Breast epithelium (tissue), 4 donors: ENCODE results near the gene EP400. TPM values are rescaled to one million over a fixed set of nuclear protein-coding genes. Genes with fewer than 3 reads are reported as not detected.
"Not testable (repeated sequence)": the region's sequence is repeated elsewhere in the genome, so short reads cannot be mapped to it uniquely, and the experiment has no call there.

Experiments
- DNase-seq, 2 donors: peaks; one replicate each; pipeline ENCODE4 v3.0.0-alpha.2; 2019; ENCODE audit warnings: low spot score in 2 of 2
- H3K27ac ChIP-seq, 2 donors: fragments of 200-600 bp; sonication (generic) in 1 of 2; one replicate each; pipeline ENCODE4 v1.5.1; 2016 to 2019; ENCODE audit warnings: mild to moderate bottlenecking in 1 of 2
- H3K27me3 ChIP-seq, 2 donors: fragments of 200-600 bp; sonication (generic) in 1 of 2; one replicate each; pipeline versions ENCODE4 v1.5.1 to v1.6.0; 2017 to 2019; ENCODE audit warnings: control low read depth in 1 of 2, mild to moderate bottlenecking in 1 of 2
- H3K36me3 ChIP-seq: fragments of 200-600 bp; one replicate; pipeline ENCODE4 v1.5.1; 2019
- H3K4me1 ChIP-seq, 2 donors: fragments of 200-600 bp; sonication (generic); one replicate each; pipeline ENCODE4 v1.5.1; 2016 to 2019; ENCODE audit warnings: control low read depth in 1 of 2
- H3K4me3 ChIP-seq, 3 donors: fragments of 200-600 bp; sonication (generic); 1 replicate in 2 of 3; 2 replicates in 1 of 3; pipeline ENCODE4 v1.5.1; 2016 to 2019; ENCODE audit warnings: mild to moderate bottlenecking in 3 of 3, moderate library complexity in 2 of 3
- H3K9me3 ChIP-seq, 2 donors: fragments of 200-600 bp; sonication (generic) in 1 of 2; one replicate each; pipeline ENCODE4 v1.5.1; 2016 to 2019; ENCODE audit warnings: control low read depth in 1 of 2
- POLR2A ChIP-seq: fragments of 450-650 bp; IDR thresholded peaks from one replicate; pipeline ENCODE4 v1.6.1; 2016; ENCODE audit warnings: antibody characterized with exemption, mild to moderate bottlenecking, moderate library complexity
- POLR2AphosphoS5 ChIP-seq, 3 donors: sonication (generic); formaldehyde crosslinking; IDR thresholded peaks; one replicate each; pipeline ENCODE4 v1.6.1; 2017; ENCODE audit warnings: antibody characterized with exemption in 3 of 3
- intact Hi-C: fragments of 100-400 bp; cut with DNase I; formaldehyde crosslinking; loops from one replicate; pipeline ENCODE4 v1.15.1; 2023; ENCODE audit warnings: low total_unique reads
- total RNA-seq, 3 donors: library from RNA; depleted of rRNA; stranded (reverse); fragments of >200 nt; gene quantifications; one replicate each; pipeline ENCODE4 v1.1.0, GENCODE V29; 2016
- TF ChIP-seq, protein P1 (sequence below), 3 donors: fragments of 450-650 bp; IDR thresholded peaks; one replicate each; pipeline ENCODE4 v1.5.1; 2016 to 2017; ENCODE audit warnings: antibody characterized with exemption in 3 of 3, mild to moderate bottlenecking in 3 of 3, moderate library complexity in 3 of 3

EP400 gene
- total RNA-seq, 3 donors from 2014 or later, result 20.3 to 27.2 (median 24.4) TPM

DNA sequence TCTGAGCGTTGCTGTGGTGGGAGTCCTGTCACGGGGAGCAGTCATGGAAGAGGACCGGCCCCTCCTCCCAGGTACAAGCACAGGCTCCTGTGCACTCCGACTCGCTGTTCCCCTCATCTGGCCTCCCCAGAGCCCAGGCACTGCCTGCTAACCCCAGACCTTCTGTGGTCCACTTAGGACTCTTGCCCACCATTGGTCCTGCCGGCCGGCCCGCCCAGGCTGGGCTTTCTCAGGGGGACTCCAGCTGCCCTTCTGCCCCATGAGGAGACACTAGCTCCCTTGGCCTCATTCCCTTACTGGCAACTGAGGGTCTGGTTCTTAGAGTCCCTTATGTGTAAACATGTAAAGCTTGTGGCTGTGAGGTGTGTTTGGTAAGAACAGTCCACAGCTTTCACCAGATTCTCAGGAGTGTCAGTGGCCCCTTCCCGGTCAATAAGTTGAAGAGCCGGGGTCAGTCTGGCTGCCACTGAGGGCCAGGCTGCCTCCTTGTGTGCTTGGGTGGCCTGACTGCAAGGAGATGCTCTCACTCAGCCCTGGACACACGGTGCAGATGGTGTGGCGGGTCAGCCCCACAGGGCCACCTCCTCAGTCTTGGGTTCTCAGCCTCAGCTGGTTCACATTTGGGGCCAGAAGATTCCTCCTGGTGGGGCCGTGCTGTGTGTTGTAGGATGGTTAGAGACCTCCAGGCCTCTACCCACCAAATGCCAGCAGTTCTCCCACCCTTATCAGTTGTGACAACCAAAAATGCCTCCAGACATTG lies 150.7 kb downstream of the EP400 start:
- Histone ChIP-seq H3K27ac (no peak overlapping the region), H3K4me1 (no peaks in the 10 kb centered on the region), H3K9me3 (no peaks in the 10 kb centered on the region), H3K27me3 (no peaks in the 10 kb centered on the region), H3K4me3 (no peak overlapping the region), H3K36me3 (no peaks in the 10 kb centered on the region)
- DNase-seq, result no peak
- TF ChIP-seq, protein P1, sequence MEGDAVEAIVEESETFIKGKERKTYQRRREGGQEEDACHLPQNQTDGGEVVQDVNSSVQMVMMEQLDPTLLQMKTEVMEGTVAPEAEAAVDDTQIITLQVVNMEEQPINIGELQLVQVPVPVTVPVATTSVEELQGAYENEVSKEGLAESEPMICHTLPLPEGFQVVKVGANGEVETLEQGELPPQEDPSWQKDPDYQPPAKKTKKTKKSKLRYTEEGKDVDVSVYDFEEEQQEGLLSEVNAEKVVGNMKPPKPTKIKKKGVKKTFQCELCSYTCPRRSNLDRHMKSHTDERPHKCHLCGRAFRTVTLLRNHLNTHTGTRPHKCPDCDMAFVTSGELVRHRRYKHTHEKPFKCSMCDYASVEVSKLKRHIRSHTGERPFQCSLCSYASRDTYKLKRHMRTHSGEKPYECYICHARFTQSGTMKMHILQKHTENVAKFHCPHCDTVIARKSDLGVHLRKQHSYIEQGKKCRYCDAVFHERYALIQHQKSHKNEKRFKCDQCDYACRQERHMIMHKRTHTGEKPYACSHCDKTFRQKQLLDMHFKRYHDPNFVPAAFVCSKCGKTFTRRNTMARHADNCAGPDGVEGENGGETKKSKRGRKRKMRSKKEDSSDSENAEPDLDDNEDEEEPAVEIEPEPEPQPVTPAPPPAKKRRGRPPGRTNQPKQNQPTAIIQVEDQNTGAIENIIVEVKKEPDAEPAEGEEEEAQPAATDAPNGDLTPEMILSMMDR (IDR thresholded peaks at IDR 0.05), result no peak
- TF ChIP-seq POLR2A (no peak), POLR2AphosphoS5 (IDR thresholded peaks at IDR 0.05) (no peak)
- intact Hi-C loops, result no loop called here

DNA sequence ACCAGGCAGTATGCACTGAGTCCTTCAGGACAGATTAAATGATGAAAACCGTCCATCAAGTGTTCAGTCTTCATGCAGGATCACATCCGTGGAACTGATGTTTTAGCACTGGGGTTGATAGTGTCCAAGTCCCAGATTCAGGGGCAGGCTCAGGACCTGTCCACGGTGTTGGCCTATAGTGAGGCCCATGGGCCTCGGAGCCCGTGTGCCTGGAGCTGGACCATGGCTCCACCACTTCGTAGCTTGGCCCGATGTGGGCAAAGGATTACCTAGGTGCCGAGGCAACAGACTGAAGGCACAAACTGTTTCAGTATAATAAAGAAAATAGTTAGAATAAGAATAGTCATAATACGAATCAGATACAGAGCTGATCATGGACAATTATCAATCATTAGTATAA lies 152.6 kb downstream of the EP400 start:
- intact Hi-C loops, result no loop called here
- Histone ChIP-seq H3K9me3 (no peaks in the 10 kb centered on the region), H3K27me3 (no peaks in the 10 kb centered on the region), H3K4me3 (no peak overlapping the region), H3K4me1 (no peaks in the 10 kb centered on the region), H3K27ac (no peak overlapping the region), H3K36me3 (no peaks in the 10 kb centered on the region)
- DNase-seq, result no peak
- TF ChIP-seq, protein P1 (IDR thresholded peaks at IDR 0.05), result no peak
- TF ChIP-seq POLR2A (no peak), POLR2AphosphoS5 (IDR thresholded peaks at IDR 0.05) (no peak)

DNA sequence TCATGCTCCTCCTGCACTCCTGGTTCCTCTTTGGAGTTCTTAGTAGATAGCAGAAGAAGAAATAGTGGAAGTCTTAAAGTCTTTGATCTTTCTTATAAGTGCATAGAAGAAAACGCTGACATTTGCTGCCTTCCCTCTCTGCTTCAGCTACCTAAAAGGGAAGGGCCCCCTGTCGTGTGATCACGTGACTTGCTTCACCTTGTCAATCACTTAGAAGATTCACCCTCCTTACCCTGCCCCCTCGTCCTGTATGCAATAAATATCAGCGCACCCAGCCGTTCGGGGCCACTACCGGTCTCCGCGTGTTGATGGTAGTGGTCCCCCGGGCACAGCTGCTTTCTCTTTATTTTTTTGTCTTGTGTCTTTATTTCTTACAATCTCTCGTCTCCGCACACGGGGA lies 153.3 kb downstream of the EP400 start:
- intact Hi-C loops, H3K36me3 ChIP-seq, H3K4me3 ChIP-seq, DNase-seq, H3K4me1 ChIP-seq, H3K27me3 ChIP-seq, H3K27ac ChIP-seq, H3K9me3 ChIP-seq: not testable (repeated sequence)

DNA sequence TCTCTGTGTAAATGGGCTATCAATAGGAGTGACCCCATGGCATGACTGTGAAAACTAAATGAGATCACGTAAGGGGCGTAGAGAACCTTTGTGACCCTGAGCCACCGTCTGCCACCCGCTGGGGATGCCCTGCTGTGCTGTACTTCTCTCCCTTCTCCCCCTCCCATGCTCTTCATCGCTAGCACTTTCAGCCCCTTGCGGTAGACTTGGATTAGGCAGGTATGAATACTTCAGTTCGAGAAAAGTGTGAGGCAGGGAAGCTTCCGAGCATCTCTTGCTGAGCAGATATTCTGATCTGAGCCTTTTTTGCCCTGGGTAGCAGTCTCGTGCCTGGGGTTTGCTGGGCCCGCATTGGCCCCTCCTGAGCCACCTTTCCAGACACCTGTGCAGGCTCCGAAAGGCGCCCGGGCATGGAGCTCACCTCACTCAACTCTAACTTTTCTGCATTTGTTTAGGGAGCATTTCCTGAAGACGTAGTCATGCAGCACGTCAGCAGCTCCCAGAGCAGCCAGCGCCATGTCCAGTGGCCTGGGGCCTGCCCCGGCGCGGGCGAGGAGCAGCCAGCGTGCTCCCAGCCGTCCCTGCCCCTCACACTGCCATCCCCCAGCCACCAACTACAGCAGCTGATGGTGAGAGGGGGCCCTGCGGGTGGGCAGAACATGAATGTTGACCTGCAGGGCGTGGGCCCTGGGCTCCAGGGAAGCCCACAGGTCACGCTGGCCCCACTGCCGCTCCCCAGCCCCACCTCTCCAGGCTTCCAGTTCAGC lies 154.0 kb downstream of the EP400 start:
- no peaks in the 10 kb centered on the region for H3K4me1 ChIP-seq
- no peaks in the 10 kb centered on the region for H3K27me3 ChIP-seq
- intact Hi-C loops, result no loop called here
- TF ChIP-seq POLR2AphosphoS5 (IDR thresholded peaks at IDR 0.05) (no peak), POLR2A (no peak)
- TF ChIP-seq, protein P1 (IDR thresholded peaks at IDR 0.05), result no peak
- no peak for DNase-seq
- H3K9me3 ChIP-seq, result no peaks in the 10 kb centered on the region
- no peaks in the 10 kb centered on the region for H3K36me3 ChIP-seq
- no peak overlapping the region for H3K4me3 ChIP-seq
- no peak overlapping the region for H3K27ac ChIP-seq

DNA sequence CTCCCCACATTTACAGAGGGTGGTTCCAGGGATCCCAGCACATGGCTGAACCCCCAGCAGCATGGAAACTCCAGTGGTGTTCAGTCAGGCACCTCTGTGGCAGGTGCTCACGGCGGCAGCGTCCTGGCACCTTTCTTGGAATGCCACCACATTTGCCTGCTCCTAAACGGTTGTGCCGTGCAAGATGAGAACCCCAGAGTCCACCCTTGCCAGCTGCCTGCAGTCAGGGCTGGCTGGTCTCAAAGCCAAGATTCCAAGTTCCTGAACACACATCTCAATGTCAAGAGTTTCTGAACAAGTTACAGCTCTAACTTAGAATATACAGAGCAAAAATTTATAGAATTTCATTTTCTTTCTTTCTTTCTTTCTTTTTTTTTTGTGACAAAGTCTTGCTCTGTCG lies 155.7 kb downstream of the EP400 start:
- Histone ChIP-seq H3K4me3 (no peak overlapping the region), H3K36me3 (no peaks in the 10 kb centered on the region), H3K9me3 (no peaks in the 10 kb centered on the region), H3K27ac (no peak overlapping the region), H3K4me1 (no peaks in the 10 kb centered on the region), H3K27me3 (no peaks in the 10 kb centered on the region)
- no peak for TF ChIP-seq POLR2AphosphoS5 (IDR thresholded peaks at IDR 0.05)
- TF ChIP-seq, protein P1 (IDR thresholded peaks at IDR 0.05), result no peak
- TF ChIP-seq POLR2A, result no peak
- intact Hi-C loops, result no loop called here
- DNase-seq, result no peak
